Skeletal muscle tissue (tissue), 4 donors: ENCODE measurements around the gene CYTH2. TPM values are rescaled to one million over a fixed set of nuclear protein-coding genes. Genes with fewer than 3 reads are reported as not detected.

Experiments
- H3K27ac ChIP-seq: one replicate; pipeline ENCODE4 v1.7.0; 2013; ENCODE audit warnings: mild to moderate bottlenecking, low read depth, low read length, inconsistent platforms
- H3K27me3 ChIP-seq, 3 donors: one replicate each; pipeline ENCODE4 v1.7.0; 2013; ENCODE audit warnings: low read length in 3 of 3; ENCODE audit not compliant: control insufficient read depth in 3 of 3, insufficient read depth in 3 of 3
- H3K36me3 ChIP-seq, 3 donors: one replicate each; pipeline ENCODE4 v1.7.0; 2013; ENCODE audit warnings: low read length in 3 of 3; ENCODE audit not compliant: control insufficient read depth in 3 of 3, insufficient read depth in 3 of 3
- H3K4me1 ChIP-seq, 3 donors: one replicate each; pipeline ENCODE4 v1.7.0; 2013; ENCODE audit warnings: low read length in 3 of 3, mild to moderate bottlenecking in 3 of 3; ENCODE audit not compliant: control insufficient read depth in 3 of 3, insufficient read depth in 3 of 3
- H3K4me3 ChIP-seq, 3 donors: one replicate each; pipeline ENCODE4 v1.7.0; 2013; ENCODE audit warnings: low read length in 3 of 3
- H3K9ac ChIP-seq, 3 donors: one replicate each; pipeline ENCODE4 v1.7.0; 2013; ENCODE audit warnings: low read length in 3 of 3, mild to moderate bottlenecking in 3 of 3, moderate library complexity in 2 of 3, low read depth in 1 of 3
- H3K9me3 ChIP-seq, 3 donors: one replicate each; pipeline ENCODE4 v1.7.0; 2013; ENCODE audit warnings: low read length in 3 of 3; ENCODE audit not compliant: control insufficient read depth in 3 of 3
- total RNA-seq: library from RNA; depleted of rRNA; stranded (reverse); fragments of >200 nt; gene quantifications from one replicate; pipeline ENCODE4 v1.2.3, GENCODE V29; 2014
- donor health status: Osteomylitis.

The CYTH2 gene
- total RNA-seq, 1 donor from 2014 or later: 33.4 TPM

DNA sequence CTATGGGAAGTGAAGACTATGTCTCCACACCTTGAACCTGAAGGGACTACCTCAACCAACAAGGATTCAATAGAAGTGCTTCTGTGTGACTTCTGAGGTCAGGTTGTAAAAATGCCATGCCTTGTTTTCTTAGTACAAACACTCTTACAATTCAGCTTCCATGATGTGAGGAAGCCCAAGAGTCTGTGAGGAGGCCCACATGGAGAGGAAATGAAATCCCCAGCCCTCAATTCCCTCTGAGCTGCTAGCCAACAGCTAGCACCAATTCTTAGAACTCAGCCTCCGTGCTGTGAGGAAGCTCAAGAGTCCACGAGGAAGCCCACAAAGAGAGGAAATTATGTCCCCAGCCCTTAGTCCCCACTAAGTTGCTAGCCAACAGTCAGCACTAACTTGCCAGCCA, 55.1 kb downstream of the CYTH2 start:
- H3K4me1 ChIP-seq: no peaks in the 10 kb centered on the region
- no peaks in the 10 kb centered on the region for H3K36me3 ChIP-seq
- H3K9ac ChIP-seq: no peak overlapping the region
- H3K27ac ChIP-seq: no peak overlapping the region
- no peaks in the 10 kb centered on the region for H3K27me3 ChIP-seq
- no peak overlapping the region for H3K4me3 ChIP-seq
- H3K9me3 ChIP-seq: peaks cover 7 to 12% (median 10%) of the 10 kb centered on the region in 3 donors

DNA sequence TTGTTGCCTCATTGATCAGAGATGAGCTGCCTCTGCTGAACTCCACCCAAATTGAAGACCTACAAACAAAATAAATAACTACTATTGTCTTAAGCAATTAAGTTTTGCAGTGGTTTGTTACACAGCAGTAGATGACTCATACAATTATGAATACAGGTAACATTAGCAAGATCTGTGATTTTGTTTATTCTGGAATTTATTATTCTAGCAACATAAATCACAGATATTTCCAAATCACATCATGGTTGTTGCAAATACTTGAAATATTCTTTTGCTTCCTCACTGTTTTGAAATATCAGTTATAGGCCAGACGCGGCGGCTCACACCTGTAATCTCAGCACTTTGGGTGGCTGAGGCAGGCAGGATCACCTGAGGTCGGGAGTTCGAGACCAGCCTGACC, 55.6 kb downstream of the CYTH2 start:
- H3K27ac ChIP-seq: no peak overlapping the region
- H3K4me3 ChIP-seq: no peak overlapping the region
- H3K27me3 ChIP-seq: no peaks in the 10 kb centered on the region
- no peak overlapping the region for H3K9ac ChIP-seq
- peaks cover 7 to 12% (median 10%) of the 10 kb centered on the region in 3 donors for H3K9me3 ChIP-seq
- H3K4me1 ChIP-seq: no peaks in the 10 kb centered on the region
- no peaks in the 10 kb centered on the region for H3K36me3 ChIP-seq

DNA sequence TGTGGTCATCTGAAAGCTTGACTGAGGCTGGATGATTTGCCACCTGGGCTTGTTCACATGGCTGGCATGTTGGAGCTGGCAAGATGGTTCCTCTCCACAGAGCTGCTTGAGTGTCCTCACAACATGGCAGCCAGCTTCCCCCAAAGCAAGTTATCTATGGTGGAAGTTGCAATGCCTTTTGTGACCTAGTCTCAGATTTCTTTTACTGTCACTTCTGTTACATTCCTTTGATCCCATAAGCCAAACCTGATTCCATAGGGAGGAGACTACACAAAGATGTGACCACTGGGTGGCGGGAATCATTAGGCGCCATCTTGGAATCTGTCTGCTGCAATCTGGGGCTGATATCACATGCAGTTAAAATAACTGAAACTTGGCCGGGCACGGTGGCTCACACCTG, 60.0 kb downstream of the CYTH2 start:
- Histone ChIP-seq H3K4me1 (no peaks in the 10 kb centered on the region), H3K9ac (no peak overlapping the region), H3K27ac (no peak overlapping the region), H3K27me3 (peaks cover 0 to 4% (median 0%) of the 10 kb centered on the region in 3 donors), H3K4me3 (no peak overlapping the region), H3K36me3 (no peaks in the 10 kb centered on the region), H3K9me3 (peaks cover 5 to 10% (median 8%) of the 10 kb centered on the region in 3 donors)

DNA sequence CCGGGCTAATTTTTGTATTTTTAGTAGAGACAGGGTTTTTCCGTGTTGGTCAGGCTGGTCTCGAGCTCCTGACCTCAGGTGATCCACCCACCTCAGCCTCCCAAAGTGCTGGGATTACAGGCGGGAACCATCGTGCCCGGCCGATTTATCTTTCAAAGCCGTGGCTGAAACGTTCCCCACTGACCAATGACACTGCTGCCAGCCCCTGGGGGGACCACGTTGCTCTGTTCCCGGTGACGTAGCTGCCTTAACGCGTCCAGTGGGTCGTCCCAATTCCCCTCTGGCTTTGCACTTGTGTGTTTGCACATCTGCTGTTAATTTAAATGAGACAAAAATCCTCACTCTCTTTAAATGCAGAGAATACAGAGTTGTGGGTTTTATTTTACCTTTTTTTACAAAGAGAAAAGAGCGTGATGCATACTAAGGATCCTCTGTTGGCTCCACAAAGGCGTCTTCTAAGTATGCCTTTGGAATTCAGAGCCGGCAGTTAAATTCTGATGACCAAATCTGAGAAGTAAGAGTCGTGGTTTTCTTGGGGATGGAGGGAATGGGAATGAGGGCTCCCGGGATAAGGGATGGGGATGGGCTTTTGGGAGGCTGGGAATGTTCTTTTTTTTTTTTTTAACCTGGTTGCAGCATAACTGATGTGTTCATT, 61.0 kb downstream of the CYTH2 start:
- no peaks in the 10 kb centered on the region for H3K4me1 ChIP-seq
- H3K27me3 ChIP-seq: peaks cover 0 to 4% (median 0%) of the 10 kb centered on the region in 3 donors
- peaks cover 2 to 6% (median 4%) of the 10 kb centered on the region in 3 donors for H3K9me3 ChIP-seq
- no peaks in the 10 kb centered on the region for H3K36me3 ChIP-seq
- no peak overlapping the region for H3K4me3 ChIP-seq
- no peak overlapping the region for H3K9ac ChIP-seq
- H3K27ac ChIP-seq: no peak overlapping the region

DNA sequence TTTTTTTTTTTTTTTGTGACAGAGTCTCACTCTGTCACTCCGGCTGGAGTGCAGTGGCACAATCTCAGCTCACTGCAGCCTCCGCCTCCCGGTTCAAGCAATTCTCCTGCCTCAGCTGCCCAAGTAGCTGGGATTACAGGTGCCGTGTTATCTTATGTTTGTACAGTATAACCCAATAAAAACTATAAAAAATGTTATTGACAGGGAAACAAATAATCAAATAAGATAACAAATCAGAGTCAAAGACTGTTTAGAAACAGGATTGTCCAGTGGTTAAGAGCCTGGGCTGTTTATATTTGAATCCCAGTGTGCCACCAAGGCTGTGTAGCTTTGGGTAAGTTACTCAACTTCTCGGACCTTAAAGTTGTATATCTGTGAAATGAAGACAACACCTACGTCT, 61.6 kb downstream of the CYTH2 start:
- H3K36me3 ChIP-seq: no peaks in the 10 kb centered on the region
- no peak overlapping the region for H3K27ac ChIP-seq
- H3K9me3 ChIP-seq: peaks cover 2 to 6% (median 4%) of the 10 kb centered on the region in 3 donors
- no peak overlapping the region for H3K9ac ChIP-seq
- no peak overlapping the region for H3K4me3 ChIP-seq
- peaks cover 0 to 4% (median 0%) of the 10 kb centered on the region in 3 donors for H3K27me3 ChIP-seq
- no peaks in the 10 kb centered on the region for H3K4me1 ChIP-seq

Other genes starting within 250 kb of the CYTH2 start
- 26.6 TPM for gene CARD8, start 213.5 kb upstream of the CYTH2 start, total RNA-seq
- gene ZNF114, start 199.3 kb upstream of the CYTH2 start, total RNA-seq: 2.6 TPM
- gene EMP3, start 143.8 kb upstream of the CYTH2 start, total RNA-seq: 72.5 TPM
- gene TMEM143, start 105.4 kb upstream of the CYTH2 start, total RNA-seq: 7.8 TPM
- gene SYNGR4, start 105.0 kb upstream of the CYTH2 start, total RNA-seq: not detected
- 47.5 TPM for gene KDELR1, start 77.8 kb upstream of the CYTH2 start, total RNA-seq
- gene GRIN2D, start 75.7 kb upstream of the CYTH2 start, total RNA-seq: under 0.01 TPM
- gene GRWD1, start 23.4 kb upstream of the CYTH2 start, total RNA-seq: 8.4 TPM
- 1.0 TPM for gene KCNJ14, start 13.8 kb upstream of the CYTH2 start, total RNA-seq
- not detected for gene LMTK3, start 42.5 kb downstream of the CYTH2 start, total RNA-seq
- gene SULT2B1, start 82.8 kb downstream of the CYTH2 start, total RNA-seq: not detected
- not detected for gene SPACA4, start 137.4 kb downstream of the CYTH2 start, total RNA-seq
- gene FAM83E, start 145.7 kb downstream of the CYTH2 start, total RNA-seq: 1.6 TPM
- 2,225 TPM for gene RPL18, start 149.8 kb downstream of the CYTH2 start, total RNA-seq
- 2.1 TPM for gene SPHK2, start 150.1 kb downstream of the CYTH2 start, total RNA-seq
- gene DBP, start 168.0 kb downstream of the CYTH2 start, total RNA-seq: 6.8 TPM
- 3.7 TPM for gene CA11, start 176.8 kb downstream of the CYTH2 start, total RNA-seq
- gene NTN5, start 203.6 kb downstream of the CYTH2 start, total RNA-seq: under 0.01 TPM
- gene FUT2, start 226.6 kb downstream of the CYTH2 start, total RNA-seq: not detected